ENCODE measurements around the gene DCDC2C. TPM values are rescaled to one million over a fixed set of nuclear protein-coding genes. Genes with fewer than 3 reads are reported as not detected.

The DCDC2C gene
- total and polyA plus RNA-seq, 2 donors (not counting 3 experiments of a cell fraction or from before 2014, with no cell fraction given): not detected

DNA sequence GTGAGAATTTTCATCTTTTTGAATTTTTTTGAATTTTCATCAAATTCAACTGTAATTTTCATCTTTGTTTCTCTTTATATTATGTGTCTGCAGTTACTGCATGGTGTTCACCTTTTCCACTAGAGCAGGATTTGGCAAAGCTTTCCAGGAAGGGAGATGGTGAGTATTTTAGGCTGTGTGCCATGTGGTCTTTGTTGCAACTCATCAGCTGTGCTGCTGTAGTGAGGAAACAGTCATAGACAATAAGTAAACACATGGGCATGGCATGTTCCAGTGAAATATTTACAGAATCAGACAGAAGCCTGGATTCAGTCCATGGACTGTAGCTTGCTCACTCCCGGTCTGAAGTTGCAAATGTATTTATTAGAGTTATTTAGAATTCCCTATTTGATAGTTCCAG lies 120.4 kb downstream of the DCDC2C start:
- no peaks in the 10 kb centered on the region for H3K9me1 ChIP-seq (replicated peaks; ENCODE audit: control insufficient read depth, extremely low read depth, insufficient read depth, low read length)
- CTCF ChIA-PET: no interaction called here
- TF ChIP-seq POLR2AphosphoS5 (IDR thresholded peaks at IDR 0.05; ENCODE audit: insufficient read depth, low read depth, low read length) (no peak), FOS (IDR thresholded peaks at IDR 0.05; ENCODE audit: borderline replicate concordance, insufficient read depth, low read length) (no peak), GATA2 (IDR thresholded peaks at IDR 0.05; ENCODE audit: insufficient read depth, insufficient read length, low read depth, low read length) (no peak), POLR2A (IDR thresholded peaks at IDR 0.05; ENCODE audit: low read depth, low read length) (no peak), EZH2 (IDR thresholded peaks at IDR 0.05; ENCODE audit: borderline replicate concordance, low read depth, low read length, severe bottlenecking) (no peak), JUN (IDR thresholded peaks at IDR 0.05; ENCODE audit: borderline replicate concordance, insufficient read depth, insufficient read length, low read depth) (no peak), MYC (IDR thresholded peaks at IDR 0.05; ENCODE audit: low read depth, low read length) (no peak)
- TF ChIP-seq, protein P1, sequence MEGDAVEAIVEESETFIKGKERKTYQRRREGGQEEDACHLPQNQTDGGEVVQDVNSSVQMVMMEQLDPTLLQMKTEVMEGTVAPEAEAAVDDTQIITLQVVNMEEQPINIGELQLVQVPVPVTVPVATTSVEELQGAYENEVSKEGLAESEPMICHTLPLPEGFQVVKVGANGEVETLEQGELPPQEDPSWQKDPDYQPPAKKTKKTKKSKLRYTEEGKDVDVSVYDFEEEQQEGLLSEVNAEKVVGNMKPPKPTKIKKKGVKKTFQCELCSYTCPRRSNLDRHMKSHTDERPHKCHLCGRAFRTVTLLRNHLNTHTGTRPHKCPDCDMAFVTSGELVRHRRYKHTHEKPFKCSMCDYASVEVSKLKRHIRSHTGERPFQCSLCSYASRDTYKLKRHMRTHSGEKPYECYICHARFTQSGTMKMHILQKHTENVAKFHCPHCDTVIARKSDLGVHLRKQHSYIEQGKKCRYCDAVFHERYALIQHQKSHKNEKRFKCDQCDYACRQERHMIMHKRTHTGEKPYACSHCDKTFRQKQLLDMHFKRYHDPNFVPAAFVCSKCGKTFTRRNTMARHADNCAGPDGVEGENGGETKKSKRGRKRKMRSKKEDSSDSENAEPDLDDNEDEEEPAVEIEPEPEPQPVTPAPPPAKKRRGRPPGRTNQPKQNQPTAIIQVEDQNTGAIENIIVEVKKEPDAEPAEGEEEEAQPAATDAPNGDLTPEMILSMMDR (IDR thresholded peaks at IDR 0.05; ENCODE audit: extremely low read depth in 1 of 2, insufficient read depth in 1 of 2, low read depth in 1 of 2, low read length in 2 of 2): no peak
- TF ChIP-seq, protein P2, sequence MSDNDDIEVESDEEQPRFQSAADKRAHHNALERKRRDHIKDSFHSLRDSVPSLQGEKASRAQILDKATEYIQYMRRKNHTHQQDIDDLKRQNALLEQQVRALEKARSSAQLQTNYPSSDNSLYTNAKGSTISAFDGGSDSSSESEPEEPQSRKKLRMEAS (IDR thresholded peaks at IDR 0.05; ENCODE audit: insufficient read depth, insufficient read length): no peak

More for the DNA sequence above, 120.4 kb downstream of the DCDC2C start:
- intact Hi-C loops (cut with micrococcal nuclease): no loop called here
- POLR2A ChIA-PET: no interaction called here
- Histone ChIP-seq H3K9me3 (replicated peaks; ENCODE audit: control insufficient read depth, insufficient read depth, low read length) (no peaks in the 10 kb centered on the region), H3K9ac (replicated peaks; ENCODE audit: extremely low read depth, insufficient read depth, low read length) (no peak overlapping the region), H3K27ac (ENCODE audit: insufficient read depth, low read depth, low read length) (no peak overlapping the region), H3K79me2 (ENCODE audit: control insufficient read depth, insufficient read depth, low read length) (no peaks in the 10 kb centered on the region), H3K4me1 (ENCODE audit: control insufficient read depth, extremely low read depth, insufficient read depth, low read length) (no peaks in the 10 kb centered on the region), H4K20me1 (replicated peaks; ENCODE audit: control insufficient read depth, extremely low read depth, insufficient read depth, low read length) (no peaks in the 10 kb centered on the region), H3K4me2 (ENCODE audit: insufficient read depth, low read length) (no peak overlapping the region), H3K4me3 (replicated peaks in 1 of 3; ENCODE audit: insufficient read depth in 1 of 3, low read depth in 1 of 3, low read length in 3 of 3) (no peak overlapping the region), H3K27me3 (ENCODE audit: control insufficient read depth in 2 of 2, insufficient read depth in 2 of 2, low read length in 2 of 2) (no peaks in the 10 kb centered on the region), H3K36me3 (ENCODE audit: control insufficient read depth in 2 of 2, extremely low read depth in 1 of 2, insufficient read depth in 2 of 2, low read length in 2 of 2) (no peaks in the 10 kb centered on the region), H2AFZ (ENCODE audit: low read depth, low read length) (no peak overlapping the region)
- BruUV-seq (replicated peaks): no TSS peak
- FAIRE-seq (no peak), DNase-seq (ENCODE audit: low read depth, low spot score) (no peak)
- dilution Hi-C loops (cut with MboI; ENCODE audit: extremely low pct_ligation_motif_present, low sequenced_read_pairs): no loop called here
